Lung (tissue), 12 donors: ENCODE measurements around the gene KDM1B. TPM values are rescaled to one million over a fixed set of nuclear protein-coding genes. Genes with fewer than 3 reads are reported as not detected.

ENCODE experiments used
- ATAC-seq: fragments of 200-7000 bp; cut with Tn5 transposase; one replicate; pipeline ENCODE4 v1.9.1; 2020; ENCODE audit warnings: moderate number of reproducible peaks; ENCODE audit not compliant: insufficient read depth, low FRiP score
- DNase-seq, 3 donors: peaks; one replicate each; pipeline ENCODE4 v3.0.0-alpha.2; 2013 to 2017
- H3K27ac ChIP-seq, 2 donors: one replicate each; pipeline ENCODE4 v1.5.1; 2013; ENCODE audit warnings: mild to moderate bottlenecking in 2 of 2, moderate library complexity in 2 of 2, control low read depth in 1 of 2, inconsistent platforms in 1 of 2, low read depth in 1 of 2, low read length in 1 of 2
- H3K27me3 ChIP-seq, 3 donors: one replicate each; pipeline ENCODE4 v1.5.1; 2013; ENCODE audit warnings: low read length in 2 of 3; ENCODE audit not compliant: control insufficient read depth in 3 of 3, insufficient read depth in 3 of 3
- H3K36me3 ChIP-seq, 4 donors: one replicate each; pipeline ENCODE4 v1.5.1; 2013; ENCODE audit warnings: low read length in 4 of 4, mild to moderate bottlenecking in 1 of 4, moderate library complexity in 1 of 4; ENCODE audit not compliant: control insufficient read depth in 4 of 4, insufficient read depth in 4 of 4
- H3K4me1 ChIP-seq, 5 donors: one replicate each; pipeline ENCODE4 v1.5.1; 2013; ENCODE audit warnings: low read length in 5 of 5, mild to moderate bottlenecking in 2 of 5, moderate library complexity in 1 of 5; ENCODE audit not compliant: control insufficient read depth in 5 of 5, insufficient read depth in 5 of 5
- H3K4me3 ChIP-seq: one replicate; pipeline ENCODE4 v1.5.1; 2013; ENCODE audit warnings: mild to moderate bottlenecking, control low read depth, moderate library complexity
- H3K9ac ChIP-seq, 2 donors: one replicate each; pipeline ENCODE4 v1.5.1; 2013; ENCODE audit warnings: low read length in 2 of 2, control low read depth in 1 of 2; ENCODE audit not compliant: insufficient read depth in 1 of 2
- H3K9me3 ChIP-seq, 4 donors: one replicate each; pipeline ENCODE4 v1.5.1; 2013; ENCODE audit warnings: low read length in 3 of 4, mild to moderate bottlenecking in 1 of 4, moderate library complexity in 1 of 4; ENCODE audit not compliant: control insufficient read depth in 4 of 4, insufficient read depth in 3 of 4
- CTCF ChIP-seq: IDR thresholded peaks from 2 replicates; pipeline ENCODE4 v1.5.1; 2012; ENCODE audit warnings: mild to moderate bottlenecking; ENCODE audit errors: control extremely low read depth, extremely low read depth
- WGBS, 2 donors: extraction: QIAGEN DNeasy Blood & Tissue Kit; methylation state at CpG; one replicate each; pipeline ENCODE4 v1.1.7; 2013; 5-methylcytosine and 5-hydroxymethylcytosine counted together
- polyA plus RNA-seq, 2 donors: library from polyadenylated mRNA; stranded (reverse); fragments of 200-250 nt; gene quantifications; one replicate each; pipeline ENCODE4 v1.2.1, GENCODE V29; 2013
- total RNA-seq, 2 donors: library from RNA; depleted of rRNA in 1 of 2; stranded (reverse); fragments of >200 nt in 1 of 2; gene quantifications; one replicate each; pipeline ENCODE4 v1.2.1, GENCODE V29; 2014 to 2021
- donor health status: control.
- donor health status: control.
- donor health status: Bipolar disorder and iron deficiency.
- donor health status: healthy.
- donor health status: DM: yes; HTN: yes; CAD: no.

The KDM1B gene
- total and polyA plus RNA-seq, 4 donors, result 4.1 to 26.4 (median 19.6) TPM

DNA sequence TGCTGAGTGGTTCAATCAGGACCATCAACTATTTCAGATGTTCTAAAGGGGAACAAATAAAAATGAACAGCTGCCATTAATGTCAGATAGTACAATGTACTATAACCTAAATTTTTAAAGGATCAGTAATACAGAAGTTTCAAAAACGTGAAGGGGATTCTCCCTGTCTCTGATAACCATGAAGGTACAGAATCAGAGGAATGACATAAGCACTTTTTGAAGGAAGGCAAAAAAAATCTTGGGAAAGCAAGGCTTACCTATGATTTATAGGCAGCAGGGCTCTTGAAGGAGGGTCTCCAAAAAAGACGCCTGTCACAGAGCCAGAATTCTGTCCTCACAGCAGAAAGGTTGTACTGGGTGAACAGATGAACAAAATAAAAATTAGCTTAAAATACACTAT lies 89.0 kb downstream of the KDM1B start:
- Histone ChIP-seq H3K4me1 (peaks cover 0 to 8% (median 0%) of the 10 kb centered on the region in 5 donors), H3K27me3 (no peaks in the 10 kb centered on the region), H3K36me3 (peaks cover 9 to 35% (median 16%) of the 10 kb centered on the region in 4 donors), H3K9ac (no peak overlapping the region), H3K27ac (no peak overlapping the region), H3K4me3 (no peak overlapping the region), H3K9me3 (no peaks in the 10 kb centered on the region)
- no peak for ATAC-seq
- DNase-seq, result no peak
- WGBS, 2 donors, result 89% methylated on average over 2 of the region's 2 CpGs
- no peak for TF ChIP-seq CTCF

DNA sequence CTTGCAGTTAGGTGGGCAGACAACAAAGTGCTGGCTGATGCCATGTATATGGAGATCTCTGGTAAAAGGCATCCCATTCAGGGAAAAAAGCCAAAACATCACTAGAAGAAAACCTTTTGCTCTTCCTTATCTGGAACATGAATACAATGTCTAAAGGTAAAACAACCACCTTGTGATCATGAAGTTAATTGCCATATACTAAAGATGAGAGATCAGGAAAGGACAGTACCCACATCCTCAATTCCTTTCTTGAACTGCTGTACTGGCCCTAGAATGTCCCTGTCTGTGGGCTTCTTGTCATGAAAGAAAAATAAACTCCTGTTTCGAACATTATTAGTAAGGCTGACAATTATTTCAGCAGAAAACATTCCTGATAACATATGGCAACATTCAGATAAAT lies 89.9 kb downstream of the KDM1B start:
- 89 to 95% methylated on average over 1 of the region's 1 CpG for WGBS, 2 donors
- H3K9ac ChIP-seq, result no peak overlapping the region
- DNase-seq (no peak), ATAC-seq (no peak)
- no peak overlapping the region for H3K4me3 ChIP-seq
- no peak for TF ChIP-seq CTCF
- peaks cover 0 to 8% (median 0%) of the 10 kb centered on the region in 5 donors for H3K4me1 ChIP-seq
- no peak overlapping the region for H3K27ac ChIP-seq
- no peaks in the 10 kb centered on the region for H3K9me3 ChIP-seq
- peaks cover 9 to 38% (median 20%) of the 10 kb centered on the region in 4 donors for H3K36me3 ChIP-seq
- no peaks in the 10 kb centered on the region for H3K27me3 ChIP-seq

GRCh38 chr6:18245642-18246041 lies 90.4 kb downstream of the KDM1B start:
- no peak overlapping the region for H3K4me3 ChIP-seq
- no peak for DNase-seq
- no peak overlapping the region for H3K27ac ChIP-seq
- H3K4me1 ChIP-seq, result peaks cover 0 to 8% (median 0%) of the 10 kb centered on the region in 5 donors
- WGBS, 2 donors, result 84 to 85% methylated on average over 7 of the region's 7 CpGs
- H3K9me3 ChIP-seq, result no peaks in the 10 kb centered on the region
- ATAC-seq, result no peak
- H3K9ac ChIP-seq, result no peak overlapping the region
- H3K36me3 ChIP-seq, result peaks cover 9 to 38% (median 20%) of the 10 kb centered on the region in 4 donors
- no peaks in the 10 kb centered on the region for H3K27me3 ChIP-seq
- TF ChIP-seq CTCF, result no peak

DNA sequence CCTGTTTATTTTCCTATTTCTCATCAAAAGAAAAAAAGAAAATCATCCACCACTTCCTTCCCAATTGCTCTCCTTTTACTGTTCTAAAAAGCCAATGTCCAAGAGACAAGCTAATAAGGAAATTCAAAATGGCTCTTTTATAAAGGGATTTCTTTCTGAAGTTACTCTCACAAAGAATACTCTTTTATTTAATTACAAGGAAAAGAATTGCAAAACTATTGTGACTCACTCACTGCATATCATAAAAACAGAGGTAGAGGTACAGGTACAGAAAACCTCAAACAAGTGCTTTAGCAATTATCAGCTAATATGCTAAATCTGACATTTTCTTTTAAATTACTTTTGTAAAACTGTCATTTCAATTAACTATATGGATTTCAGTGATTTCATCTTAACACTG lies 91.0 kb downstream of the KDM1B start:
- TF ChIP-seq CTCF, result no peak
- Histone ChIP-seq H3K4me3 (no peak overlapping the region), H3K36me3 (peaks cover 9 to 38% (median 21%) of the 10 kb centered on the region in 4 donors), H3K27me3 (no peaks in the 10 kb centered on the region), H3K9me3 (no peaks in the 10 kb centered on the region), H3K9ac (no peak overlapping the region), H3K27ac (no peak overlapping the region), H3K4me1 (peaks cover 0 to 8% (median 0%) of the 10 kb centered on the region in 5 donors)
- no peak for ATAC-seq
- no peak for DNase-seq
